ENCODE results near the gene GTF3A.

Gene GTF3A

GRCh38 chr13:27449081-27449603, 24.7 kb downstream of the GTF3A start:
- no peak for DNase-seq

- DNase-seq, result peak; percentile 87
Measured at GRCh38 chr13:27449936-27450828, 25.8 kb downstream of the GTF3A start, which contains the start of gene MTIF3. MTIF3 (minus strand) TSS chr13:27450564; CDS start chr13:27440448, 10,116 bp downstream.

- peak; percentile 37 for DNase-seq
Measured at GRCh38 chr13:27450921-27451471, 26.6 kb downstream of the GTF3A start.

- peak; percentile 22 for DNase-seq
Measured at GRCh38 chr13:27455331-27455855, 31.0 kb downstream of the GTF3A start.

- DNase-seq, result no peak
Measured at GRCh38 chr13:27461940-27462584, 37.6 kb downstream of the GTF3A start.

GRCh38 chr13:27463500-27463899, 39.1 kb downstream of the GTF3A start:
- no peak for DNase-seq

- peak; percentile 44 for DNase-seq
Measured at GRCh38 chr13:27465611-27466010, 41.2 kb downstream of the GTF3A start.

GRCh38 chr13:27466513-27466912, 42.1 kb downstream of the GTF3A start:
- no peak for DNase-seq

- no peak for DNase-seq
Measured at GRCh38 chr13:27470075-27470820, 45.8 kb downstream of the GTF3A start.

- DNase-seq, result no peak
Measured at GRCh38 chr13:27472441-27472840, 48.0 kb downstream of the GTF3A start.

- no peak for DNase-seq
Measured at GRCh38 chr13:27472941-27473340, 48.5 kb downstream of the GTF3A start.

GRCh38 chr13:27474751-27475268, 50.4 kb downstream of the GTF3A start:
- DNase-seq, result no peak

- DNase-seq, result no peak
Measured at GRCh38 chr13:27476943-27477703, 52.7 kb downstream of the GTF3A start.

- DNase-seq, result peak; percentile 8
Measured at GRCh38 chr13:27481766-27482165, 57.3 kb downstream of the GTF3A start.

- DNase-seq, result no peak
Measured at GRCh38 chr13:27482983-27483382, 58.6 kb downstream of the GTF3A start.

- DNase-seq, result no peak
Measured at GRCh38 chr13:27483421-27483820, 59.0 kb downstream of the GTF3A start.

All from DMS79 treated with DMSO at 0.1 percent for 48 hours (cell line).